ENCODE results near the gene DPP3. TPM values are rescaled to one million over a fixed set of nuclear protein-coding genes. Genes with fewer than 3 reads are reported as not detected.

The DPP3 gene
- total RNA-seq, 1 donor: 35.8 TPM

DNA sequence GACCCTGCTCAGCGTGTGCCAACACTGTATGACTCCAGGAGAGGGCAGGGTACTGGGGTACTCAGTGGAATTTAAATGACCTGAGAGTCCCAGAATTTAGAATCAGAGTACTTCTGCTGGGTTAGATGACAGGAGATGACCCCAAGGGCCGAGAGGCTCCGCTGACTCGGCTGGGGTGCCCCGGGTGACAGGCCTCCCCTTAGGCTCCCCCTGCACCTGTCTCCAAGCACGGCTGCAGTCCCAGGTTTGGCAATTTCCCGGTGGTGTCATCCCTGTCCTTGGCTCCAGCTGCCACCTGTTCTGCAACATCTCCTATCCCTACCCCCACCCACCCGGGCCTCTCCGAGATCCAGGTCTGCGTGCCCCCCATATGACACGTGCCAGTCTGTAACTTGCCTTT is 67.8 kb downstream of the DPP3 start:
- TF ChIP-seq, protein P1, sequence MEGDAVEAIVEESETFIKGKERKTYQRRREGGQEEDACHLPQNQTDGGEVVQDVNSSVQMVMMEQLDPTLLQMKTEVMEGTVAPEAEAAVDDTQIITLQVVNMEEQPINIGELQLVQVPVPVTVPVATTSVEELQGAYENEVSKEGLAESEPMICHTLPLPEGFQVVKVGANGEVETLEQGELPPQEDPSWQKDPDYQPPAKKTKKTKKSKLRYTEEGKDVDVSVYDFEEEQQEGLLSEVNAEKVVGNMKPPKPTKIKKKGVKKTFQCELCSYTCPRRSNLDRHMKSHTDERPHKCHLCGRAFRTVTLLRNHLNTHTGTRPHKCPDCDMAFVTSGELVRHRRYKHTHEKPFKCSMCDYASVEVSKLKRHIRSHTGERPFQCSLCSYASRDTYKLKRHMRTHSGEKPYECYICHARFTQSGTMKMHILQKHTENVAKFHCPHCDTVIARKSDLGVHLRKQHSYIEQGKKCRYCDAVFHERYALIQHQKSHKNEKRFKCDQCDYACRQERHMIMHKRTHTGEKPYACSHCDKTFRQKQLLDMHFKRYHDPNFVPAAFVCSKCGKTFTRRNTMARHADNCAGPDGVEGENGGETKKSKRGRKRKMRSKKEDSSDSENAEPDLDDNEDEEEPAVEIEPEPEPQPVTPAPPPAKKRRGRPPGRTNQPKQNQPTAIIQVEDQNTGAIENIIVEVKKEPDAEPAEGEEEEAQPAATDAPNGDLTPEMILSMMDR (IDR thresholded peaks at IDR 0.05; ENCODE audit: extremely low read depth, low read depth, low read length): no peak
- Histone ChIP-seq H3K36me3 (ENCODE audit: insufficient read depth, low read length) (peaks cover 5% of the 10 kb centered on the region), H3K79me2 (ENCODE audit: insufficient read depth, low read length) (peaks cover 4% of the 10 kb centered on the region), H3K27ac (ENCODE audit: low read depth, low read length) (no peak overlapping the region), H2AFZ (ENCODE audit: low read length) (no peak overlapping the region), H4K20me1 (ENCODE audit: insufficient read depth, low read length) (peaks cover 3% of the 10 kb centered on the region), H3K4me1 (ENCODE audit: insufficient read depth, low read length) (peaks cover 14% of the 10 kb centered on the region), H3K4me3 (ENCODE audit: insufficient read depth, low read length) (no peak overlapping the region), H3K27me3 (ENCODE audit: insufficient read depth, low read length) (peaks cover 25% of the 10 kb centered on the region), H3K9me3 (ENCODE audit: low read depth, low read length) (no peaks in the 10 kb centered on the region), H3K4me2 (ENCODE audit: insufficient read depth, low read length) (no peak overlapping the region)
- DNase-seq (ENCODE audit: insufficient read length, low spot score, missing footprints): peak; percentile 65

DNA sequence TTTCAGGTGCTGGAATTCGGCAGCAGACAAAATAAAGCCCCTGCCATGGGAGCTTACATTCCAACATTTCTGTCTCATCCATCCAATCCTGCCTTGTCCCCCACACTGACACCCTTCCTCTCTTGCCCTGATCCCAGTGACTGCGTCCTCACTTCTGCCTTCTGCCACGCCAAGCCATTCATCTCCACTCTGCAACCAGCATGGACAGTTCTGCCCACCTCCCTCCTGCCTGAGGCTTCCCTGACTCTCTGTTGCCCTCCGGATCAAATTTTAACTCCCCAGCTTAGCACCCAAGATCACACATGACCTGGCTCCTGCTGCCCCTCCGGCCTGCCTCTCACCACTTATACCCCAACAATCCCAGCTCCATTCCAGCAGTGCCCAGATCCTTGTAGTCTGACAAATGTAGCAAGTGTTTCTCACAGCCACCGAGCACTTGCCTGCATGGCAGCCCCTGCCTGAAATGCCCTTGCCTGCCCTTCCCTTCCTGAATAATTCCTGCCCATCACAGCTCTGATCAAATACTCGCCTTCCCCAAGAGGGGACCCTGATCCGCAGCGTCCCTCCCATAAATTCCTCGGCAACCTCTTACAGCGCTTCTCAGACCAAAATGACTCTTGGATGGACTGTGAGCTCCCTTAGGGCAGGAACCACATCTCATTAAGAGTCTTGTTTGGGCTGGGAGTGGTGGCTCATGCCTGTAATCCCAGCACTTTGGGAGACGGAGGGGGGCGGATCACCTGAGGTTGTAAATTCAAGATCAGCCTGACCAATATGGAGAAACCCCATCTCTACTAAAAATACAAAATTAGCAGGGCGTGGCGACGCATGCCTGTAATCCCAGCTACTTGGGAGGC is 68.8 kb downstream of the DPP3 start:
- TF ChIP-seq, protein P1 (IDR thresholded peaks at IDR 0.05; ENCODE audit: extremely low read depth, low read depth, low read length): no peak
- DNase-seq (ENCODE audit: insufficient read length, low spot score, missing footprints): peak; percentile 52
- no peak overlapping the region for H3K27ac ChIP-seq (ENCODE audit: low read depth, low read length)

DNA sequence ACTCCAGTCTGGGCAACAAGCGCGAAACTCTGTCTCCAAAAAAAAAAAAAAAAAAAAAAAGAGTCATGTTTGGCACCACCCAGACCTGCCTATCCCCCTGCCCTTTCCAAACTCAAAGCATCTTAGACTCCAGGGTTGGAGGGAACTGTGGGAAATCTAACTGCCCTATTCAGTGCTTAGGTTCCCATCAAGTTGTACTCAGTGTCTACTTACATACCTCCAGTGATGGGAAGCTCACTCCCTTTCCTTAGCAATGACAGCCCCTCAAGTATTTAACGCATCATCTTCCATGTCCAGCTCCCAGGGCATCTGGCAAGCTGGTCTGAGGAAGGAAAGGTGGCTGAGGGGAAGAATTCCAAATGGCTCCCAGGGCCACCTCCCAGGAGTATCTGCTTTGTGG is 69.5 kb downstream of the DPP3 start:
- Histone ChIP-seq H3K4me1 (ENCODE audit: insufficient read depth, low read length) (peaks cover 7% of the 10 kb centered on the region), H3K4me2 (ENCODE audit: insufficient read depth, low read length) (no peak overlapping the region), H3K4me3 (ENCODE audit: insufficient read depth, low read length) (no peak overlapping the region), H3K36me3 (ENCODE audit: insufficient read depth, low read length) (no peaks in the 10 kb centered on the region), H3K79me2 (ENCODE audit: insufficient read depth, low read length) (no peaks in the 10 kb centered on the region), H3K9me3 (ENCODE audit: low read depth, low read length) (no peaks in the 10 kb centered on the region), H4K20me1 (ENCODE audit: insufficient read depth, low read length) (no peaks in the 10 kb centered on the region), H2AFZ (ENCODE audit: low read length) (no peak overlapping the region), H3K27me3 (ENCODE audit: insufficient read depth, low read length) (peaks cover 25% of the 10 kb centered on the region), H3K27ac (ENCODE audit: low read depth, low read length) (no peak overlapping the region)
- DNase-seq (ENCODE audit: insufficient read length, low spot score, missing footprints): no peak
- TF ChIP-seq, protein P1 (IDR thresholded peaks at IDR 0.05; ENCODE audit: extremely low read depth, low read depth, low read length): no peak

More for the DNA sequence above, 68.8 kb downstream of the DPP3 start:
- H3K9me3 ChIP-seq (ENCODE audit: low read depth, low read length): no peaks in the 10 kb centered on the region
- H3K4me1 ChIP-seq (ENCODE audit: insufficient read depth, low read length): peaks cover 11% of the 10 kb centered on the region
- H3K27me3 ChIP-seq (ENCODE audit: insufficient read depth, low read length): peaks cover 25% of the 10 kb centered on the region
- H4K20me1 ChIP-seq (ENCODE audit: insufficient read depth, low read length): no peaks in the 10 kb centered on the region
- H3K79me2 ChIP-seq (ENCODE audit: insufficient read depth, low read length): peaks cover 4% of the 10 kb centered on the region
- no peaks in the 10 kb centered on the region for H3K36me3 ChIP-seq (ENCODE audit: insufficient read depth, low read length)
- H3K4me2 ChIP-seq (ENCODE audit: insufficient read depth, low read length): no peak overlapping the region
- no peak overlapping the region for H3K4me3 ChIP-seq (ENCODE audit: insufficient read depth, low read length)
- H2AFZ ChIP-seq (ENCODE audit: low read length): no peak overlapping the region

DNA sequence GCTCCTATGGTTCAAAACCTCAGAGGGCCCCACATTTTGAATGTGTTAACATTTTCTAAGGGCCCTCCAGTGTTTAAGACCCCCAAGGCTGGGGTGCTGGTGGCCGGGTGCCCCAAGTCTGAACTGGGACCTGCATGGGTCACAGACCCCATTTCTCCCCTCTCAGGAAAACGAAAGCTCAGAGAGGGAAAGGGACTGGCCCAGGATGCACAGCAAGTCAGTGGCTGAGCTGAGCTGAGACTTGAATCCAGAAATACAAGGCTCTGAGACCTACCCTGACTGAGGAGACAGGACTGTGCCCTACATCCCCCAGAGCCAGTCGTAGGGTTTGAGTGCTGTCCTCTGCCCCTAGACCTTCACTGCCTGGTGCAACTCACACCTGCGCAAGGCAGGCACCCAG is 70.7 kb downstream of the DPP3 start:
- H3K79me2 ChIP-seq (ENCODE audit: insufficient read depth, low read length): no peaks in the 10 kb centered on the region
- H3K9me3 ChIP-seq (ENCODE audit: low read depth, low read length): no peaks in the 10 kb centered on the region
- H3K36me3 ChIP-seq (ENCODE audit: insufficient read depth, low read length): no peaks in the 10 kb centered on the region
- peak; percentile 29 for DNase-seq (ENCODE audit: insufficient read length, low spot score, missing footprints)
- H3K27ac ChIP-seq (ENCODE audit: low read depth, low read length): no peak overlapping the region
- H2AFZ ChIP-seq (ENCODE audit: low read length): no peak overlapping the region
- peaks cover 3% of the 10 kb centered on the region for H3K4me1 ChIP-seq (ENCODE audit: insufficient read depth, low read length)
- no peak overlapping the region for H3K4me3 ChIP-seq (ENCODE audit: insufficient read depth, low read length)
- TF ChIP-seq, protein P1 (IDR thresholded peaks at IDR 0.05; ENCODE audit: extremely low read depth, low read depth, low read length): no peak
- H3K27me3 ChIP-seq (ENCODE audit: insufficient read depth, low read length): peaks cover 30% of the 10 kb centered on the region
- no peak overlapping the region for H3K4me2 ChIP-seq (ENCODE audit: insufficient read depth, low read length)
- no peaks in the 10 kb centered on the region for H4K20me1 ChIP-seq (ENCODE audit: insufficient read depth, low read length)
